Mesothelial cell of epicardium (in vitro differentiated cells): ENCODE data around the gene DDOST. TPM values are rescaled to one million over a fixed set of nuclear protein-coding genes. Genes with fewer than 3 reads are reported as not detected.

Source experiments
- DNase-seq, 2 experiments: peaks; one replicate each; pipeline ENCODE4 v3.0.0; 2021; ENCODE audit warnings: low spot score in 2 of 2; ENCODE audit not compliant: unreplicated experiment in 2 of 2
- H3K27ac Mint-ChIP-seq: 2 replicates; pipeline ENCODE4 v1.8.0; 2021; ENCODE audit warnings: mixed read lengths
- H3K27me3 Mint-ChIP-seq: 2 replicates; pipeline ENCODE4 v1.8.0; 2021; ENCODE audit warnings: low read depth, mixed read lengths
- H3K36me3 Mint-ChIP-seq: 2 replicates; pipeline ENCODE4 v1.8.0; 2021; ENCODE audit warnings: mixed read lengths
- H3K4me1 Mint-ChIP-seq: 2 replicates; pipeline ENCODE4 v1.8.0; 2021; ENCODE audit warnings: mixed read lengths
- H3K4me3 Mint-ChIP-seq: 2 replicates; pipeline ENCODE4 v1.8.0; 2021; ENCODE audit warnings: mild to moderate bottlenecking, moderate library complexity, mixed read lengths
- H3K9me3 Mint-ChIP-seq: 2 replicates; pipeline ENCODE4 v1.8.0; 2021; ENCODE audit warnings: mixed read lengths
- total RNA-seq: library from RNA; stranded (reverse); gene quantifications from 3 replicates; pipeline ENCODE4 v1.2.1, GENCODE V29; 2021
- TF ChIP-seq, protein P1 (sequence below): fragments of 200-600 bp; sonication (generic); IDR thresholded peaks from one replicate; pipeline ENCODE4 v1.5.0; 2021; ENCODE audit warnings: antibody characterized with exemption; ENCODE audit not compliant: unreplicated experiment

DDOST gene
- total RNA-seq, 1 donor from 2014 or later, result 248 TPM

DNA sequence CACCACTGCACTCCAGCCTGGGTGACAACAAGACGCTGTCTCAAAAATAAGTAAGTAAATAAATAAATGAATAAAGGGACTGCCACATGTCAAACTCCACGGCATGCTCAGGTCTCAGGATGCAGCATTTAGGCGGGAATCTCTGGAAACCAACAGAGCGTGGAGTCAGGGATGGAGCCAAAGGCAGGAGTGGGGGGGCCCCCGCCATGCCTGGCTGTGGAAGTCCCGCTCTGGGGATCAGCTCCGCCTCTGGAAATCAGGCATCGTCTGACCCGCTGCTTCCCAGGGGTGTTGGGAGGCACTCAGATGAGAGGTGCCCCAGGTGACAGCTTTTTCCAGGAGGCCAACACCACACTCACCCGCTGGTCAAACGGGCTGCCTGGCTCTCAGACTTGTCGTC lies 36.4 kb upstream of the DDOST start:
- Mint-ChIP-seq H3K36me3 (no peaks in the 10 kb centered on the region), H3K27me3 (peaks cover 2% of the 10 kb centered on the region), H3K27ac (no peak overlapping the region), H3K9me3 (no peaks in the 10 kb centered on the region), H3K4me1 (peaks cover 13% of the 10 kb centered on the region), H3K4me3 (no peak overlapping the region)
- no peak for DNase-seq
- TF ChIP-seq, protein P1, sequence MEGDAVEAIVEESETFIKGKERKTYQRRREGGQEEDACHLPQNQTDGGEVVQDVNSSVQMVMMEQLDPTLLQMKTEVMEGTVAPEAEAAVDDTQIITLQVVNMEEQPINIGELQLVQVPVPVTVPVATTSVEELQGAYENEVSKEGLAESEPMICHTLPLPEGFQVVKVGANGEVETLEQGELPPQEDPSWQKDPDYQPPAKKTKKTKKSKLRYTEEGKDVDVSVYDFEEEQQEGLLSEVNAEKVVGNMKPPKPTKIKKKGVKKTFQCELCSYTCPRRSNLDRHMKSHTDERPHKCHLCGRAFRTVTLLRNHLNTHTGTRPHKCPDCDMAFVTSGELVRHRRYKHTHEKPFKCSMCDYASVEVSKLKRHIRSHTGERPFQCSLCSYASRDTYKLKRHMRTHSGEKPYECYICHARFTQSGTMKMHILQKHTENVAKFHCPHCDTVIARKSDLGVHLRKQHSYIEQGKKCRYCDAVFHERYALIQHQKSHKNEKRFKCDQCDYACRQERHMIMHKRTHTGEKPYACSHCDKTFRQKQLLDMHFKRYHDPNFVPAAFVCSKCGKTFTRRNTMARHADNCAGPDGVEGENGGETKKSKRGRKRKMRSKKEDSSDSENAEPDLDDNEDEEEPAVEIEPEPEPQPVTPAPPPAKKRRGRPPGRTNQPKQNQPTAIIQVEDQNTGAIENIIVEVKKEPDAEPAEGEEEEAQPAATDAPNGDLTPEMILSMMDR, result no peak

DNA sequence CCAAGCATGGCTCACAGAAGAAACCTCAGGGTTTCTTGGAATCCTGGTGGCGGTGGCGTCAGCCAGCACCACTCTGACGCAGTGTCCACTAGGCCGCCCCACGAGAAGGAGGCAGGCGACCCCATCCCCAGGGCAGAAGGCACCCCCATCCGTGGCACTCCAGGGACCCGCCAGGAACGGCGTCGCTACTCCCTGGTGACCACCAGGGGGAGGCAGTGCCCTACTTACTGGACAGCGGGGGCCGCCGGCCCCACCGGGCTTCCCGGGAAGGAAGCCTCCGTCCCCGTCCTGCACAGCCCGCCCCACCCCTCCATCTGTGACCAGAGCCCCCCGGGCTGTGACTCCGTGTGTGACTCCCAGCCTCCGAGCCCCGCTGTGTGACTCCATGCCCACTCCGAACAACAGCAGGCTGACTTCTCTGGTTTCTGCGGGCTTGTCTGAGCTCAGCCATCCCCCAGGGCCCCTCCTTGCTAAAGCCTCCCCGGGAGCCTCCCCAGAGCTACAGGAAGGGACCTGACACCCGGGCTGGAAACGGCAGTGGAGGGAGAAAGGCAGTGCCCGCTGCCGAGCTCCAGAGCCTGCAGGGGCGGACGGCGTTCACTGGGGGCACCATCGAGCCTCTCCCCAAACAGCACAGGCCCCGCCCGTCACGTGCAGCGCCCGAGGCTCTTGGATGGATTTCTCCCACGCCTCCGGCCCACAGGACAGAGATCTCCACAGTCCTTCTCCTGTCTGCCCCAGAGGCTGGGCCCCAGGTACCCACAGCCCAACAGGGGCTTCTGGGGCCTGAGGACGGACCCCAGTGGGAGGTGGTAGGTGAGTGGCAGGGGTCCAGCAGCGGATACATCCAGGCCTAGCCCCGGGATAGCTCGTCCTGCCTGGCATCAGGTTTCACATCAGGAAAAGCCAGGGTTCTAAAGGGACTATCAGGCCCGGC lies 35.5 kb upstream of the DDOST start:
- H3K36me3 Mint-ChIP-seq, result no peaks in the 10 kb centered on the region
- H3K4me3 Mint-ChIP-seq, result peak overlapping the region; percentile 83
- DNase-seq, result peak; percentile 75 to 90
- peaks cover 13% of the 10 kb centered on the region for H3K4me1 Mint-ChIP-seq
- H3K27ac Mint-ChIP-seq, result peak overlapping the region; percentile 90
- H3K27me3 Mint-ChIP-seq, result peaks cover 2% of the 10 kb centered on the region
- TF ChIP-seq, protein P1, result peak; percentile 97
- H3K9me3 Mint-ChIP-seq, result peaks cover 4% of the 10 kb centered on the region

DNA sequence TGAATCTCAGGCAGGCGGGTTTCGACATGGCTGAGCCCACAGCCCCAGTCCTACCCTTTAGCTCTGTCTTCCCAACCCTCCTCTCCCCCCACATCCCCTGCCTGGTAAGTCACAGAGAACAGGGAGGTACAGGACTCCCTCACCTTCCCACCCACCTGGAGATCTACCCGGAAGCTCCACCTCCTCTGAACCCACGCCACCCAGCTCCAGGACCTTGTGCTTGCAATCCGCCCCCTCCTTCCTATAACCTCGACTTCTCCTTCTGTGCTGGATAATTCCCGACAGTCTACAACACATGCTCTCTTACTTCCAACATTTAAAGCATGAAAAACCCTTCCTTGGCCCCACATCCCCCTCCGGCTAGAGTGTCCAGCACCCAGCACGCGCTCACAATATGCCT lies 34.3 kb upstream of the DDOST start:
- H3K4me3 Mint-ChIP-seq, result peak overlapping the region; percentile 83
- H3K4me1 Mint-ChIP-seq, result peaks cover 13% of the 10 kb centered on the region
- peaks cover 4% of the 10 kb centered on the region for H3K9me3 Mint-ChIP-seq
- TF ChIP-seq, protein P1, result no peak
- DNase-seq, result no peak
- H3K27me3 Mint-ChIP-seq, result peaks cover 2% of the 10 kb centered on the region
- no peak overlapping the region for H3K27ac Mint-ChIP-seq
- H3K36me3 Mint-ChIP-seq, result no peaks in the 10 kb centered on the region

DNA sequence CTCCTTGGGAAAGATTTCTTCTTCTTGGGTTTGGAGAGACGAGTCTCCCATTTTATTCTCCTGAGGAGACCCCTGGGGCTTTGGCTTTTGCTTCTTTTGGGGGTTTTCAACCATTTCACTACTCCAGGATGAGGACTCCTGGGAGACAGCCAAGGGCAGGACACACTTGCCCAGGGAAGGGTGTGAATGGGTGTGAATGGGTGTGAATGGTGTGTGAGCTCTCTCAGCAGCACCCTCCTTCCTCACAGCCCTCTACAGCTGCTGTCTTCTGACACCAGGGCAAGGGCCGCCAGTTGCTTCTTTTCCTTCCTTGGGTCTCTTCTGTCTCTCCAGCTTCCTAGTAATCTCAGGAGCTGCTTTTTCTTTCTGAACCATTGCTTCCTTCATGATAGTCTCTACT lies 32.5 kb upstream of the DDOST start:
- TF ChIP-seq, protein P1, result no peak
- Mint-ChIP-seq H3K27me3 (peaks cover 2% of the 10 kb centered on the region), H3K36me3 (no peaks in the 10 kb centered on the region), H3K4me3 (no peak overlapping the region), H3K4me1 (peaks cover 8% of the 10 kb centered on the region), H3K9me3 (peaks cover 4% of the 10 kb centered on the region), H3K27ac (no peak overlapping the region)
- no peak for DNase-seq

DNA sequence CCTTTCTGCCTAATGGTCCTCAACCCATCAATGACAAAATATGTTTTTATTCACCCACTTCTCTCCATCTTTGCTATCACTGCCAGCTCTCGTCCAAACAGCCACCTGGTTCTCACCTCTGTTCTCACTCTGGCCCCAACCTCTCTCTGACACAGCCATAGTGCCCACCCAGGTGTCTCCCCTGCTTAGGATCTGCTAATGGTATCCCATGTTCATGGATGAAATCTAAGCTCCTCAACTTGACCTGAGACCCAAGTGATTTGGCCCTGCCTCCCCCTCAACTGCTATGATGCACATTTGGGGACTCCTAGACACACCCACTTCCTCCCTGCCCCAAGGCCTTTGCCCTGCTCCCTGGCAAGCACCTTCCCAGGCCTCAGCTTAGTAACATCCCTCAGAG lies 30.7 kb upstream of the DDOST start:
- Mint-ChIP-seq H3K27ac (no peak overlapping the region), H3K9me3 (peaks cover 4% of the 10 kb centered on the region), H3K4me1 (peaks cover 3% of the 10 kb centered on the region), H3K36me3 (no peaks in the 10 kb centered on the region), H3K27me3 (peaks cover 2% of the 10 kb centered on the region), H3K4me3 (no peak overlapping the region)
- TF ChIP-seq, protein P1, result no peak
- DNase-seq, result no peak
